ENCODE results near the gene C10orf120.

C10orf120 gene

GRCh38 chr10:122733931-122734665 is 34.5 kb upstream of the C10orf120 start:
- no peak for TF ChIP-seq CTCF (IDR thresholded peaks at IDR 0.05; ENCODE audit: low read depth, low read length, missing control alignments)
- no peak for DNase-seq (ENCODE audit: low read depth)
- H3K4me3 ChIP-seq (ENCODE audit: low read depth, low read length), result no peak overlapping the region

DNA sequence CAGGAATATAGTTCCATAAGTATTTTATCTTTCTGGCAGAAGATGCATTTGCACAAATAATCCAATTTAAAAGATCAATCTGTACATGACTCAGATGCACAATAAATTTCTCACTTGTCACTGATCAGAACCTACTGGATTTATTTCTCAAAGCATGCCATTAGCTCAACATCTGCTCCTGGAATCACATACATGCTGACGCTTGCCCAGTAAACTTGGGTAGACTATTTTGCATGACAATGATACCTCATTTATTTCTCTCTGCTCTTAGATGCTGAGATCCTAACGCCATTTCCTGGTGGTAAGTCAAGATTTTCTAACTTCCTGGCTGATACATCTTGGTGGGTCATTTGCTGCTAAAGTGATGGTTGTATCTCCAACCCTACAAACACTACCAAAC is 33.8 kb upstream of the C10orf120 start:
- no peak for TF ChIP-seq CTCF (IDR thresholded peaks at IDR 0.05; ENCODE audit: low read depth, low read length, missing control alignments)
- DNase-seq (ENCODE audit: low read depth), result no peak
- no peak overlapping the region for H3K4me3 ChIP-seq (ENCODE audit: low read depth, low read length)

DNA sequence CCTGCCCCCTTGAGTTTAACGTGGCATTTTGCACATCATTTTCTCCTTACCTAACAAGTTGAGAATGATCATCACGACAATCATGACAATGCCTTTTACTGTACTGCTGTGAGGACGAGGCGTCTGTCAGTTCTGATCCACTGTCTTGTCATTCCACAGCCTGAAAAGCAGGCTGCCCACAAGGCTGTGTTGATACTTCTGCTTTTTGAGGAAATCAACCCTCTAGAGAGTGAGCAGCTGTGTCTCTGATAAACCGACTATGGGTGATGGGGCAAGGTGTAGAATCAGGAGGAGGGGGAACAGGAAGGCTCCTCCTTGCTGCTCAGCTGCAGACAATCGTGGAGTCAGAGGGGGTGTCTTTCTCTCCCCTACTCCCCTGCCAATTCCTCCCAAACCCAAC is 30.6 kb upstream of the C10orf120 start:
- no peak for TF ChIP-seq CTCF (IDR thresholded peaks at IDR 0.05; ENCODE audit: low read depth, low read length, missing control alignments)
- H3K4me3 ChIP-seq (ENCODE audit: low read depth, low read length), result no peak overlapping the region
- no peak for DNase-seq (ENCODE audit: low read depth)

GRCh38 chr10:122729126-122729525 is 29.5 kb upstream of the C10orf120 start:
- H3K4me3 ChIP-seq (ENCODE audit: low read depth, low read length), result no peak overlapping the region
- no peak for TF ChIP-seq CTCF (IDR thresholded peaks at IDR 0.05; ENCODE audit: low read depth, low read length, missing control alignments)
- no peak for DNase-seq (ENCODE audit: low read depth)

DNA sequence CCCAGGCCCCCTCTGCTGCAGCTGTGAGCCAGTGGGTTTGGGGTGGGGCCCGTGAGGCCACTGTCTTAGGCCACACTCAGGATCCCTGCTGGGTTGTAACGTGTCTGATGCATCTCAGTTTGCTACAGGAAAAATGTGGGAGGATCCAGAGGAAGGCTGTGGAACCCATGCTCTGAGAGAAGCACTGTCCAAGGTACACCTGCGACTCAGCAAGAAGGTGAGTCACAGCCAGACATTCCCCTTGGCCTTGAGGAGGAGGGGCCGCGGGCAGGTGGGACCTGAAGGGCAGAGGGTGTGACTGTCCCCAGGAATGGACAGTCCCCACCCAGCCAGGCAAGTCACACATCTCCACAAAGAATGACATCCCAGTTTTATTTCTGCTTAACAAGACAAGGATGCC is 27.8 kb upstream of the C10orf120 start:
- no peak for TF ChIP-seq CTCF (IDR thresholded peaks at IDR 0.05; ENCODE audit: low read depth, low read length, missing control alignments)
- no peak for DNase-seq (ENCODE audit: low read depth)
- H3K4me3 ChIP-seq (ENCODE audit: low read depth, low read length), result no peak overlapping the region

GRCh38 chr10:122725768-122726167 is 26.1 kb upstream of the C10orf120 start:
- H3K4me3 ChIP-seq (ENCODE audit: low read depth, low read length), result no peak overlapping the region
- TF ChIP-seq CTCF (IDR thresholded peaks at IDR 0.05; ENCODE audit: low read depth, low read length, missing control alignments), result no peak
- no peak for DNase-seq (ENCODE audit: low read depth)

- H3K4me3 ChIP-seq (ENCODE audit: low read depth, low read length), result no peak overlapping the region
- DNase-seq (ENCODE audit: low read depth), result no peak
- no peak for TF ChIP-seq CTCF (IDR thresholded peaks at IDR 0.05; ENCODE audit: low read depth, low read length, missing control alignments)
Measured at GRCh38 chr10:122725006-122725405, 25.4 kb upstream of the C10orf120 start.
